GM21528 (cell line): ENCODE data around the gene RBP5.

Source experiments
- ATAC-seq: cut with Tn5 transposase; IDR thresholded peaks from one replicate; pipeline ENCODE4 v1.9.1; 2021; ENCODE audit warnings: mild to moderate bottlenecking, moderate library complexity; ENCODE audit not compliant: unreplicated experiment, low FRiP score

Gene RBP5

GRCh38 chr12:7146906-7147305, 18.2 kb upstream of the RBP5 start:
- ATAC-seq = no peak

GRCh38 chr12:7146228-7146627, 17.5 kb upstream of the RBP5 start:
- ATAC-seq = no peak

GRCh38 chr12:7145671-7146070, 17.0 kb upstream of the RBP5 start:
- no peak for ATAC-seq

DNA sequence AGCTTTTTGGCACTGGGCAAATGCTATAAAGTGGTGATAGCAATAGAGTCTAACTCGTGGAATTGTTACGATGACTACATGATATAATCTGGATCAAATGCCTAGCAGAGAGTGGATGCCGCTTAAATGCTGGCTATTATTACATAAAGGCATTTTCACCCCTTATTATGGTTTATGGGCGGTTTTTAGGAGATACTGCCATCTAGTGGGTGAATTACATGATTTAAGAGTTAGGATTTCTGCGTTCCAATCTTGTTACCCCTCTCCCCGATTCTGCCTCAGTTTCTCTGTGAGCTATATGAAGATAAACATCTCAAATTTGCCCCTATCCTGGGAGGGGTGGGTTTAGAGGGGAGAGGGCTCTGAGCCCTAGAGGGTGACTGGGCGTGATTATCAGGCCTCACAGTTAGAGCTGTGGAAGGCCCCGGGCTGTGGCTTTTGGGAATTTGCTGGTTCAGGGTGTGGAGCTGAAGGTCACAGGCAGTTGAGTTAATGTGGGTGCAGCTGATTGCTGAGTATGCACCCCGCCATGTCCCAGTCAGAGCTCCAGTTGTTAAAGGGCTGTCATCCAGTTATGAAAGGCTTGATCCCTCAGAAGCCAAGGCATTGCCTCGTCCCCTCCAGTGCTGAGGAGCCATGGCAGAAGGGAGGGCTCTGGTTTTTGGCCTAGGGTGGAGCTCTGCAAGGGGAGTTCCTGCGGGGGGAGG, 15.9 kb upstream of the RBP5 start:
- ATAC-seq = no peak

DNA sequence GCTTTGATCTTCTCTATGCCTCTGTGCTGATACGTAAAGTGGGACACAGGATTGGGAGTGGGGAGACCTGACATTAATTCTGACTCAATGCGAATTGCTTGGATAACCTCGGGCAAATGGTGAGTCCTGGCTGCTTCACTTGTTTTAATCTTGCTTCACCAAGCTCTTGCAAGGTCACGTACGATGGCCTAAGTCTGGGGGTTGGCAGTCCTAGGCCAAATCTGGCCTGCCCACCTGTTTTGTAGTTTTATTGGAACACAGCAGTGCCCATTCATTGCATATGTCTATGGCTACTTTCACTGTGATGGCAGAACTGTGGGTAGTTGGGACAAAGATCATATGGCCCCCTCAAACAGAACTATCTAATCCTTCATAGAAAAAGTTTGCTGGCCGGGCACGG, 14.9 kb upstream of the RBP5 start:
- ATAC-seq = no peak

DNA sequence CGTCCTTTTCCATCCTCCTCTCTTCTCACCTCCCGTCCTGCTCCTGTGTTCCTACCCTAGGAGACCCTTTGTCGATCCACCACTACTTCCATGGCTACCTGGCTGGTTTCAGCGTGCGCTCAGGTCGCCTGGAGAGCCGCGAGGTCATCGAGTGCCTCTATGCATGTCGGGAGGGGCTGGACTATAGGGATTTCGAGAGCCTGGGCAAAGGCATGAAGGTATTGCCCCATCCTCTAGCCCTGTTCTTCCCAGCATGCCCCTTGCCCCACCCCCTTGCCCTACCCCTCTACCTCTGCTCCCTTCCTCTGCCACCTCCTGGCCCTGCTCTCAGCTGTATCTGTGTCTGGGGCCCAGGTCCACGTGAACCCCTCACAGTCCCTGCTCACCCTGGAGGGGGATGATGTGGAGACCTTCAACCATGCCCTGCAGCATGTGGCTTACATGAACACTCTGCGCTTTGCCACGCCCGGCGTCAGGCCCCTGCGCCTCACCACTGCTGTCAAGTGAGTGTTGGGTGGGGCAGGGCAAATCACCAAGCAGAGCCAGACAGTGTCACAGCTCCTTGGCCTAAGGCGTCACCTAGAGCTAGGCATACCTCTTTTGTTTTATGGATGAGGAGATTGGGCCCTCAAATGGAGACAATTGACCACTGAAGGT, 14.2 kb upstream of the RBP5 start:
- no peak for ATAC-seq

- no peak for ATAC-seq
These were observed 13.5 kb upstream of the RBP5 start for GRCh38 chr12:7142056-7142644.

GRCh38 chr12:7141351-7142005, 12.8 kb upstream of the RBP5 start:
- ATAC-seq = no peak

- ATAC-seq = no peak
These were observed 10.5 kb upstream of the RBP5 start for GRCh38 chr12:7139200-7139599.

DNA sequence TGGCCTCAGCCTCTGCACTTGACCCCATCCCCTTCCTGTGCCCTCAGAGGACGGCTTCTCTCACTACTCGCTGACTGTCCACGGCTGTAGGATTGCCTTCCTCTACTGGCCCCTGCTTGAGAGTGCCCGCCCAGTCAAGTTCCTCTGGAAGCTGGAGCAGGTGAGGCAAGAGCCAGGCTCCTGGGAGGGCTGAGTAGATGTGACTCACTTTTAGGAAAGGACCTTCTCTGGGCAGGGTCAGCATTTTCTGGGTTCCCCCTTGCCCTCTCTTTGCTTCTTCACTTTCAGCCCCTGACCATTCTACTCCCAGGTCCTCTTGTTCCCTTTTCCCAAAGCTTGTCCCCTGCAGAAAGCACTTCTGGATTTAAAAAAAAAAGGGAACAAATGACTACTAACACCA, 9.2 kb upstream of the RBP5 start:
- ATAC-seq = no peak

DNA sequence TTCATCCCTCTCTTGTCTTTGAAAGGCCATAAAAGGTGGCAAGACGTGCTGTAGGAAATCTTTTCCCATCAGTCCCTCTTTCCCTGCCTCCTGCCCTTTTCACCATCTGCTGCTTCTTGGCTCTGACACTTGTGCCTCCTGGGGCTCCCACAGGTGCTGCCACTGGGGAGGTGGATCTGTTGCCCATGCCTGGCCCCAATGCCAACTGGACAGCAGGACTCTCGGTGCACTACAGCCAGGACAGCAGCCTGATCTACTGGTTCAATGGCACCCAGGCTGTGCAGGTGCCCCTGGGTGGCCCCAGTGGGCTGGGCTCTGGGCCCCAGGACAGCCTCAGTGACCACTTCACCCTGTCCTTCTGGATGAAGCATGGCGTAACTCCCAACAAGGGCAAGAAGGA, 8.0 kb upstream of the RBP5 start:
- ATAC-seq = no peak

GRCh38 chr12:7136071-7136470, 7.4 kb upstream of the RBP5 start:
- no peak for ATAC-seq

DNA sequence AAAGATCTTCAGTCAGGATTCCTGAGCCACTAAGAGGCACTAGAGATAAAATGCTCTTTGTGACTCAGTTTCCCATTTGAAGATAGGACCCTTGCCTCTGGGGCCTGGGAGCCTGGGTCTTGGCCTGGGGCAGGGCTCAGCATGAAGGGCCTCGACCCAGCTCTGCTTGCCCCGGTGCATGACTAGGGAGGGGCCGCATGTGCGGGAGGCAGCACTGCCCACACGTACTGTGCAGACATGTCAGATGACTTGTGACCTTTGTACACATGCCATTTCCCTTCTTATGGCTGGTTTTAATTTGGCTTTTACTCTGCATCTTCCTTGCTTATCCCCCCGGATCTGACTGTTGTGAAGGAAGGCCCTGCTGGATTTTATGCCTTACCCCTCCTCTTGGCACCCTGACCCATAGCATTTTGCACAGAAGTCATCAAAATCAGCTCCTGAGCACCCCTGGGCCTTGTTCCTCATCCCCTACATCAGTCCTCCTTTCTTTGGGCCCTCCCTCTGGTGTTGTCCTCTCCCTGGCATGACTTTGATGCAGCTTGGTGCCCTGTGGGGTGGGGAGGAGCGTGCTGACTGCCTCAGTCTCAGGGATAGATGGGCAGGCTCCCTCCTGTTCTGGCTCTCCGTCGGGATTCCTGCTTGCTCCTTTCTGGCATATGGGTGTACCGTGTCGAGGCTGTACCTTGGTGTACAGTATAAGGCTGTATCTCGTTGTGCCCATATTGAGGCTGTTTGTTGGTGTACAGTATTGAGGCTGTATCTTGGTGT, 5.9 kb upstream of the RBP5 start:
- no peak for ATAC-seq

GRCh38 chr12:7131502-7131866, 2.8 kb upstream of the RBP5 start:
- ATAC-seq = no peak

GRCh38 chr12:7130701-7131501, 2.2 kb upstream of the RBP5 start:
- ATAC-seq = peak; percentile 29

- peak; percentile 78 for ATAC-seq
These were observed 1.4 kb upstream of the RBP5 start, which contains the start of gene CLSTN3 for GRCh38 chr12:7129872-7130691. CLSTN3 (plus strand) TSS chr12:7130371; CDS start chr12:7130649, 278 bp downstream.

DNA sequence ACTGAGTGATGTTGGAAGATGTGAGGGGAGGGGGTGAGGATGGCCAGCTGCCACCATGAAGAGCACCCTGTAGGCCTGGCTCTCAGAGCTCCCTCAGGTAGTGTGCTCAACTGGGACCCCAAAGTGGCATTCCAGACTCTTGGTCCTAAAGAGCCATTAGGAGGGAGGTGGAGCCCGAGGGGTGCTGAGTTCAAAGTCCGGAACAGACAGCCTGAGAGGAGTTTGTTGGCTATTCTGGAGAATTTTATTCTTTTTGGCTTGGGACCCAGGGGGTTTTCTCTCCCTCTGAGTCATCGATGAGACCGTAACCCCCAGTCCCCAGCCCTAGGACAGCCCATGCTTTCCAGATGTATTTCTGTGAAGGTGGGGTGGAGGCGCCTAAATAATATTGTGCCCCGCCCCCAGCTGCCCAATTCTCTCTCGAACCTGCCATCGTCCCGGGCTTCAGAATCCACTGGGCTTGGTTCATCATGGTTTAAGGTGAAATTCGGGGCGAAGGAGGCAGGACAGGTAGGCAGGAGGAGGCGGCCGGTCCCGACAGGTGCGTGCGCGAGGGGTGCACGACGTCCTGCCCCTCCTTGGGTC, 690 bp upstream of the RBP5 start:
- peak; percentile 22 for ATAC-seq

- ATAC-seq = no peak
These were observed 618 bp downstream of the RBP5 start for GRCh38 chr12:7127916-7128626.
